GM19452 (cell line): ENCODE data around the gene SBF2.
"Not testable (repeated sequence)": the region's sequence is repeated elsewhere in the genome, so short reads cannot be mapped to it uniquely, and the experiment has no call there.

Experiments used
- ATAC-seq: cut with Tn5 transposase; IDR thresholded peaks from one replicate; pipeline ENCODE4 v1.9.1; 2021; ENCODE audit not compliant: unreplicated experiment

The SBF2 gene

DNA sequence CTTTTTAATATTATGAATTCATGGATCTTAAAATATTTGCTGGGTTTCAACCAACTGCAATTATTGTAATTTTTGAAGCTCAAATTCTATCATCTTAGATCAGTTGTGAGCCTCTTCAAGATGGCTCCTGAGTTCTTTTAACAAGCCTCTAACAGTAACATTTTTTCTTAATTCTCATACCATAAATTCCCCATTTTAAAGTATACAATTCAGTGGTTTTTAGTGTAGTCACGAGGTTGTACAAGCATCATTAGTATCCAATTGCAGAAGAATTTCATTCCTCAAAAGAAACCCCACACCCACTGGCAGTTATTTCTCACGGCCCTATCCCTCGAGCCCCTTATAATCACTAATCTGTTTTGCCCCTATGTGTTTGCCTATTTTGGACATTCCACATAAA lies 270.8 kb downstream of the SBF2 start:
- ATAC-seq: no peak

DNA sequence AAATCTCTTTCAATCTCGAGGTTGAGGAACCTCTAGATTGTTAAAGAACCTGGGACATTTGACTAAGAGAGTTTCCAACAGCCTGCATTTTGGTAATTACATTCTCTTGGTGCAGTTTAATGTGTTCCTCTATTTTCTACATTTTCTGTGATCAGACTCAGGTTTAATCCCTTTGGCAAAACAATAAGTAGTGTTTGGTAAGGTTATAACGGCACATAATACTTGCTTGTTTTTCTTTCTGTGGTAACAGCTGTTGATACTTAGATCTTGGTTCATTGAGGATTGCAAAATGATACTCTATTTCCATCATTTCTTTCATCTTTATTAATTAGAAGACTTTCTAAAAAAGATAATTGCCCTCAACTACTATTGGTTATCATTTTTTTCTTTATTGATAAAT lies 271.3 kb downstream of the SBF2 start:
- ATAC-seq: no peak

DNA sequence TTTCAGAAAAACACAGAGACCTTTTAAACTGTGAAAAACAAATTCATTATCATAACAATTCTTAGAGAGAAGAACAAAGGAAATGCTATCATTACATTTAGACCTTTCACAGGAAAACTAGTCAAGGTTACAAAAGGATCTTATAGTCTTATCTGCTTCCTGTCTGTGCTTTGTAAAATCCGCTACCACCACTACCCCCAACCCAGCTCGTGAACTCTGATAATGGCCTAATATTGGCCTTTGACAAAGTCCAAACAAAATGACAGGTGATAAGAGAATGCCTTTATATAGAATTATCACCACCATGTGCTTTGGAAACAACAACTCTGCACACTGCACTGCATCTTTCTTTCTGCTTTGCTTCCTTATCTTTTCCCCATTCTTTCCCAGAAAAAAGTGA lies 272.5 kb downstream of the SBF2 start:
- ATAC-seq: no peak

DNA sequence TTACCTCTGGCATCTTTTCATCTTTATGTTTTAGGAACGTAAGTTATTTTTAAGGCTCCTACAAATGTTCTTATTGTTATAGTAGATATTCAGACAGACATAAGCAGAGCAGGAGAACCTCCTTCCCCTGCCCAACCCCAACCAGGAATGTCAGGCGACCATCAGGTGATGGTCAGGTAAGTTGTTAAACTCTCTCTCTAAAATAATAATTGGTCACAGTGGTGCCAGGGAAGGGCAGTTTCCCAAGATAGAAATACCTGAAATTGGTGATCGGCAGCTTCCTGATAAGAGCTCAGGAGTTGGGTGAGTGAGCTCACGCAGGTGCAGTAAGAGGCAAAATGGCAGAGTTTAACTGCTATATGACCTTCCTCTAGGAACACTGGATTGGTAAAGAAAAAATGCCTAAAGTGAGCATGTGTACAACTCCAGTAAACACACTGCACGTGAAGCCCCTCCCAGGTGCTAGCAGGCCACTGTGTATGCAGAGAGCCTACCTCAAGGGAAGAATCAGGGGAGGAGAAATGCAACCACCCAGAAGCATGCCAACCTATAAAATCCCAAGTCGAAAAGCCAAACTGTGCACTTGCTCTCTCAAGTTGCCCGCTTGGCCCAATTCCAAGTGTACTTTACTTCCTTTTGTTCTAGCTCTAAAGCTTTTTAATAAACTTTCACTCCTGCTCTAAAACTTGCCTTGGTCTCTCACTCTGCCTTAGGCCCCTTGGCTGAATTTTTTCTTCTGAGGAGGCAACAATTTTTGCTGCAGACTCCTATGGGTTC lies 273.9 kb downstream of the SBF2 start:
- no peak for ATAC-seq

DNA sequence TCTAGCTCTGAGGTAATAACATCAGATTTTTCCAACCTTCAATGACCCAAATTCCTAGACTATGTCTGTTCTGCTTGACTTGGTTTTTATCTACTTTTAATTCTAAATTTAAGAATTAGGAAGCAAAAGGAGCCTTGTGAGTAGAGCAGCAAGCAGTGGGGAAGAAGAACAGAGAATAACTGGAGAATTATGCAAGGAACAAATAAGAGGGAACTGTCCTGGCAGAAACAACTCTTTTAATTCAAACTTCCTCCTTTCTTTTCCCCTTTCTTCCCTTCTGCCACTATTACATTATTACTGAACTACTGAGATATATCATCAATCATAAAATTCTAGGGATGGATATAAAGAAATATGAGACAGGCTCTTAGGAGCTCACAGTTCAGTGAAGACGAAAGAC lies 276.1 kb downstream of the SBF2 start:
- ATAC-seq: no peak

DNA sequence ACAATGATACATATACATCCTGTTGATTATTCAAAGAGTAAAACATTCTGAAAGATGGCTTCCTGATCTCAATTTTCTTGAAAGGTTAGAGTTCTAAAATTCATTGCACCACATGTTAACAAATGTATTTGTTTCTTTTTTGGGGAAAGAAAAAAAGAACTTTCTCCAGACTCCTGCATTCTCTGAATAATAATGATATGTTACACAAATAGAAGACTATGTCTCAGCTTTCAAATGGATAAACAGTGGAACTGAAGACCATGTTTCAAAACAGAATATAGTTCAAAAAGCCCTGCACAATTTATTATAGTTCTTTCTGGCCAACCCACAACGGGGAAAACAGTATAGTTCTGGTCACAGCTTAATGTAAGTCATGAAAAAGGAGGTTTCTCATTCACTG lies 277.0 kb downstream of the SBF2 start:
- no peak for ATAC-seq

DNA sequence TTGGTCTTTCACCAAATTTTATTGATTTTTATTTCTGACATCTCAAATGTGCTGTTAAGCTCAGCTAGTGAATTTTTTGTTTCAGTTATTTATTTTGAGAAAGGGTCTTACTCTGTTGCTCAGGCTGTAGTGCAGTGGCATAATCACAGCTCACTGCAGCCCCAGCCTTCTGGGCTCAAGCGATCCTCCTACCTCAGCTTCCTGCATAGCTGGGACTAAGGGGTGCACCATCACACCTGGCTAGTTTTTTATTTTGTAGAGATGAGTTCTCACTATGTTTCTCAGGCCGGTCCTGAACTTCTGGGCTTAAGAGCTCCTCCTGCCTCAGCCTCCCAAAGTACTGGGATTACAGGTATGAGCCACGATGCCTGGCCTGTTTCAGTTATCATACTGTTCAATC lies 282.0 kb downstream of the SBF2 start:
- no peak for ATAC-seq

DNA sequence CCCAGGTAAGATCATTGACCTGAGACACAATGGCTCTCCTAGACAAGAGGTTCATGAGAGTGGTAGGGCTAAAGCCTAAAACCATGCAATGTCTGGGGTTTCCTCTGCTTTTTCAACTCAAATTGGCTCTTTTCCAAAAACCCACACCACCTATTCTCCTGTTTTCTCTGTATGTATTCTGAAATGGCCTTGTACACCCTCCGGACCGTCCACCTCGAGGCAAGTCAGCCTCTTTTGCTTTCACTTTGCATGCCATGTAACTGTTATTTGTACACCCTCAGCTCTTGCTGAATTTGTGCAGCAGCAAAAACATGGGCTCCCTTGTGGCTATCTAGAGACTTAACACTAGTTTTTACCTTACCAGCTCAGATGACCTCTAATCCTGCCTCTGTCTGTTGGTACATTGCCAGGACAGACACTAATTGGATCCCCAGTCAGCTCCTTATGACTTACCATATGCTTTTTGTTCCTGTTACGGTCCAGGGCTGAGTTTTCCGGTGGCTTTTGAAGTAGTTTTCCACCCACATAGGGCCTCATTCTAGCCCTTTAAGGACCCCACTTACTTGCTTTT lies 288.0 kb downstream of the SBF2 start:
- no peak for ATAC-seq

DNA sequence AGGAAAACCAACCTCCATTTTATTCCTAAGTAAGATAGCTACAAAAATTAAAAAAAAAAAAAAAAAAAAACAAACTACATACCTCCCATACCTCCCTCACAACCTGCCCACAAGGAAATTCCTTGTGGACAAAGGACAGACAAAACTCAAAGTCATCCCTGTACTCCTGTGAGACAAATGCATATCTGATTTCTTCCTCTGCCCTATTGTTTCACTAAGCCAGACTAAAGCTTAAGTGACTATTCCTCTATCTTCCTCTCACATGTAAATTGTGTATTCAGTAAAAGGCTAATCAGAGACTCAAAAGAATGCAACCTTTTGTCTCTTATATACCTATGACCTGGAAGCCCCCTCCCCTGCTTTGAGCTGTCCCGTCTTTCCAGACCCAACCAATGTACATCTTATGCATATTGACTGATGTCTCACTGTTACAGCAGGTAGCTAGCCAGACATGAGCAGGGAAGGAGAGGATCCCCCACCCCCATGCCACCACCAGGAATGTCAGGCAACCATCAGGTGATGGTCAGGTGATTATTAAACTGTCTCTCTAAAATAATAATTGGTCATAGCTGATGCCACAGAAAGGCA lies 289.4 kb downstream of the SBF2 start:
- no peak for ATAC-seq

DNA sequence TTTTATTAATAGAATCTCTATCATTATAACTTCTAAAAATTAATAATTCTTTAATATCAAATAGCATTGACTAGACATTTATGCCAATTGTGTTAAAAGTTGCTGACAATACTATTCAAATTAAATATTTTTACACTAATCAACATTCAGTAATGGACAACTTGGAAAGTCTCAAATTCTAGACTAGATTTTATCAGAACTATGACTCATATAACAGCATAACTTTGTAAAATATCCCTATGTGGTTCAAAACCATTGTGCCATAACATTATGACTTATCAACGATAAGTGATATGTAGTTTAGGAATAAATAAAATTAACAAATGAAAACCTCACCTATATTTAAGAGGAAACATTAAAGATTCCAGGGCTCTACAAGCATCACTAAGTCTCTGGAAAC lies 291.8 kb downstream of the SBF2 start:
- no peak for ATAC-seq

DNA sequence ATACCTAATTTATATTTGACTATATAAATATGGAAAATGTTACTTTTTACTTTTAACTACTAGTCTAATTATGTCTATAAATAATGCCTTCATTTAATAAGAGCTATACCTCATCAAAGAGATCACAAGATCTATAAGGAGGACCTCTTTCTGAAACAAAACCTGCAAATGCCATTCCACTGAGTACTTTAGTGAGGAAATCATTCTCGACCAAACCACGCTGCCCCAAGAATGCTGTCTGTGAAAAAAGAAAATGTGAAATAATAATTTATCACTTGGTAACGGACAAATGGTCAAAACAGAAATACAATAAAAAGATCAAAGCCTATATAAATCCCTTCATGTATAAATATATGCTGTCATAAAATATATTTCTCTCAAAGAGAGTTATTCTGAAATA lies 301.7 kb downstream of the SBF2 start:
- ATAC-seq: no peak

DNA sequence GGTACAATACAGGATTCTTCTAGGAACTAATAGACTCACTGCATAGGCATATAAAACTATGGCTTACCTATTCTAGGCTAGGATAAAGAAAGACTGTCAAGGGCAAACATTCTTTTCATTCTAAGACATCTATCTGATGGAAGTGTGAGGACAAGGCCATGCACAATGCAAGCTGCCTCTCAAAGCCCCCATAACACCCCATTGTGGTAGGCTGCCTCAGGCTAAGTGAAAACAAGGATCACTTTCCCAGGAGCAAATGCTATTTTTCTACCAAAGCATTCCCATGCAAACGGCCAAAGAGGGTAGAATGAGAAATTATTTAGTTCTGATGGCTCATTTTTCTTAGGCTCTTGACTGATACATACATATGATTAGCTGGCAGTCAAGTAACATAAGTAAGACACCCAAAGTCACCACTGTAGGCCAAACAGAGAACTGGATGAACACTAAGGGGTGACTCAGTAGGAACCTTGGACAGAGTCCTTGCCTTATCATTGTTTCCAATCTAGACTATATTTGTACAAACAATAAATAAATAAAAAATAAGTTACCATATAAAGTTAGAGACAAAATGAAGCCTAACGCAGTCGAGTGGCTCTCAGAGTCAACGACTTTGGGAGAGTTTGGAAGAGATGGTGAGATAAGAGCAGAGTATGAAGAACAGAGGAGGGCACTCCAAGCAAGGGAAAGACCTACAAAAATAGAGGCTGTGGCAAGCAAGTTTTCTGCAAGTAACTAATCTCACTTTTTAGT lies 303.6 kb downstream of the SBF2 start:
- ATAC-seq: no peak

DNA sequence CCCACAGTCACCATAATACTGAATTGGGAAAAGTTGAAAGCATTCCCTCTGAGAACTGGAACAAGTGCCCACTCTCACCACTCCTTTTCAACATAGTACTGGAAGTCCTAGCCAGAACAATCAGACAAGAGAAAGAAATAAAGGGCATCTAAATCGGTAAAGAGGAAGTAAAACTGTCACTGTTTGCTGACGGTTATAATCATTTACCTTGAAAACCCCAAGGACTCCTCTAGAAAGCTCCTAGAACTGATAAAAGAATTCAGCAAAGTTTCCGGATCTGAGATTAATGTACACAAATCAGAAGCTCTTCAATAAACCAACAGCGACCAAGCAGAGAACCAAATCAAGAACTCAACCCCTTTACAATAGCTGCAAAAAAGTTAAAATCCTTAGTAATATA lies 306.7 kb downstream of the SBF2 start:
- not testable (repeated sequence) for ATAC-seq

DNA sequence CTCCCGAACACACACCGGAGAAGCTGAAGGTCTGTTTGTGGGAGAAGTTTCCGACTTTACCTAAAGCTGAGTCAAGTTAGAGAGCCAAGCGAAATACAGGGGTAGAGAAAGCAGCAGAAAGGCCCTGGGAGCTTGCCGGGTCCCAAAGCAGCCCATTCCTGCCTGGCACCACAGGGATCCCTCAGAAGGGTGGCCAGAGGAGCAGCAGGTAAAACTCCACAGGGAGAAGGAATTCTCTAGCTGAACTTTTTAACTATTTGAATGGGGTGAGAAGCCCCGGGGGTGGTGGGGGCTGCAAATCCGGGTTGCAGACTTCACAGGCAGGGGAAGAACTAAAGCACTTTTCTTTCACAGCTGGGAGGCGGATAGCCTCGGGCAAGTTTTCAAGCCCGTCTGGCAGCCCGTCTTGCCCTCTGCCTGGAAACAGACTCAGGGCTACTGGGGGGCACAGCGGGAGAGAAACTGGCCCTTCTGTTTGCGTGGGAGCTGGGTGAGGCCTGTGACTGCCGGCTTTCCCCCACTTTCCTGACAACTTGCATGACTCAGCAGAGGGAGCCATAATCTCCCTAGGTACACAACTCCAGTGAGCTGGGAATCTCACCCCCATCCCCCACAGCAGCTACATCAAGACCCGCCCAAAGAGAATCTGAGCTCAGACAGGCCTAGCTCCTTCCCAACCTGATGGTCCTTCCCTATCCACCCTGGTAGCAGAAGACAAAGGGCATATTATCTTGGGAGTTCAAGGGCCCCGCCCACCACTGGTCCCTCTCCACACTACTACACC lies 311.0 kb downstream of the SBF2 start:
- no peak for ATAC-seq

DNA sequence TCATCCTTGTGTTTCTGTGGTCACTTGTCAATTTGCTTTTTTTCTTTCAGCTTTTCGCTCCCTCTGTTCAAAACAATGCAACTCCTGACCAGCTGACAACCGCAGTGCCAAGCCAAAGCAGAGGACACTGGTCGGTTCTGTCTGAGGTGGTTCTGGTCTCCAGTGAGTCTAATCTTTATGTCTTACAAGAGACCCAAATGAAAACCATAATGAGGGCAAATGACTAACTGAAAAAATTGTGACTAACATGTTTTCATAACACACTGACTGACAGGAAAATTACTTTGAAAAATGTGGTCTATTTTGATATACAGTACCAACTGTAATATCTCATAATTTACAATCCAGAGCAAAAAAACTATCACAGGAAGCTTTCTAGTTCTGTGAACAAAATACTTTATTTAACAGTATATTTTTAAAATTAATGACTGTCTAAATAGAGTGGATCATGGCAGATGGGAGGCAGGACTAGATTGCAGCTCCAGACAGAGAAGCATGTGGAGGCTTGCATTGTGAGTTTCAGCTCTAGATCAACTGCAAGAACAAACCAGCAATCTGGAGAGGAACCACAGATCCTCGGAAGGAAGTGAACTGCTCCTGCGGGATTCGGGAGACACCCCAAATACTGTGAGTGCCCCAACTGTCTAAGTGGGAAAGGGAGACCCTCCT lies 311.8 kb downstream of the SBF2 start:
- no peak for ATAC-seq

DNA sequence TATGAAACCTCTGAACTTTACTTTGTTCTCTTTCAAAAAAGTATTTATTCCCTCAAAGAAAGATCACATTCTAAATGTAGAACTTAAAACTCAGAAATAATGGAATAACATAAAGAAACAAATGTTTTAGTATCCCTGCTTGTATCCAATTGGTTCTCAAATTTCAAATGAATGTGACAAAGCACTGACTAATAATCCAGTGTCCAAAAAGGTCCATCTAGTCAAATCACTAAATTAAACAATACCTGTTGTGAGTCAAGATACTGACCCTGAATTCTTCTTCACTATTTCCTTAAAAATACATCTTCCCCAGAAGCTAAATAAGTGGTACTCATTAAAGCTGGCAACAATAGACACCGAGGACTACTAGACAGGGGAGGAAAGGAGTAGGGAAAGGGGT lies 313.1 kb downstream of the SBF2 start:
- ATAC-seq: no peak

DNA sequence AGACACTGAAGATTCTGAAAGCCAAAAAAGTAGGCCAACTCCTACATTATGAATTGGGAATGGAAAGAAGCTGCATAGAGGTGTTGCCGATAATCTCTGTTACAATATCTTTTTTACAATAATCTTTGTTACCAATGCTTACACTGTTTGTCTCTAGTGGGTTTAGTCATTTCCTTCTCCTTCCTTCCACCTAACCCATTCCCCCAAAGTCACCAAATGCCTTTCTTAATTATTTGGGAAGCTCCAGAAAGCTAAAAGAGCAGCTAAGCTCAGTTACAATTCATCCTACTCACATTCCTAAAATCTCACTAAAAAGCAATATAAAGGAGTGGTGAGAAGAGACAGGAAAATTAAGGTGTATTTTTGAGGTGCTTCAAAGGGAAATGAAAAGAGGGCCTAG lies 316.5 kb downstream of the SBF2 start:
- ATAC-seq: no peak

DNA sequence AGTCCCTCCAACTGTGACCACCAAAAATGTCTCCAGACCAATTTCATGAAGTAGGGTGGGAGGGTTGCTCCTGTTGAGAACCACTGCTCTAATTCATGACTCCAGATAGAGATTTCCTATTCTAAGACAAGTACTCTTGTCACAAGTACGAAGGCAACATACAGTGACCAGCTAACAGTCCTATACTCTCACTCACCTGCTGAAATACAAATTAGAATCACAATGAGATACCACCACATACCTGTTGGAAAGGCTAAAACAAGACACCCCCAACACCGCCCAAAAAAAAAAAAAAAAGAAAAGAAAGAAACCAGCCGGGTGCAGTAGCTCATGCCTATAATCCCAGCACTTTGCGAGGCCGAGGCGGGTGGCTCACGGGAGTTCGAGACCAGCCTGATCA lies 319.6 kb downstream of the SBF2 start:
- no peak for ATAC-seq

DNA sequence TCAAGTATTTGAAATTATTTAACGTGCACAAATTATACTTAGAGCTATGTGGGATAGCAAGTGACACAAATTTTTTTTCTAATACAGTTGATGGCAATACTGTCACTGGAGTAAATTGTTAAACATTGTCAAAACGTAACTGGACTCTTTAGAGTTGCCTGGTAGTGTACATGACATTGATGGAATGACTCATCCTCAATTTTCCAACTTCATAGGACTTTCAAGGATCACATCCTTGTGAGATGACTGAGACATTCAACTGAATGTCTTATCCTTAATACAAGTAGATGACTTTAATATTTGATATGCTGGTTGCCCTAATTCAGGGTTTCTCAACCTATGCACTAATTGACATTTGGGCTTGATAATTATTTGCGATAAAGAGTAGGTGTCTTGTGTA lies 320.1 kb downstream of the SBF2 start:
- no peak for ATAC-seq

DNA sequence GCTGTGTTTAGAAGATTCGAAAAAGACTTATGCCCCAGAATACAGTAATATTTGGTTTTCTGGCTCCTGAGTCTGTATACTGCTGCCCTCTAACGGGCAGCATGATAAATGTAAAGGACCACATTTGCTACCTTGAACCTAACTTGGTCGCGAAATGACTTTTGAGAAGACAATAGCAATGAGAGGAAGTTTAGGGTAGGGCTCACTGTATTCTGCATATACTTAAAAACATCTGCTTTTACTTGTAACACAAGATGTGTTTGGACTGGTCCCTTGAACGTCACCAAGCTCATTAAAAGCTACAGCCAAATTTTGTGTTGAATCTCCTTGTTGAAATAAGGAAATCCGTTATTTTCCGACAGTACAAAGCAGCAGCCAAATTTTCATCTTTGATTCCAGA lies 321.0 kb downstream of the SBF2 start:
- no peak for ATAC-seq

DNA sequence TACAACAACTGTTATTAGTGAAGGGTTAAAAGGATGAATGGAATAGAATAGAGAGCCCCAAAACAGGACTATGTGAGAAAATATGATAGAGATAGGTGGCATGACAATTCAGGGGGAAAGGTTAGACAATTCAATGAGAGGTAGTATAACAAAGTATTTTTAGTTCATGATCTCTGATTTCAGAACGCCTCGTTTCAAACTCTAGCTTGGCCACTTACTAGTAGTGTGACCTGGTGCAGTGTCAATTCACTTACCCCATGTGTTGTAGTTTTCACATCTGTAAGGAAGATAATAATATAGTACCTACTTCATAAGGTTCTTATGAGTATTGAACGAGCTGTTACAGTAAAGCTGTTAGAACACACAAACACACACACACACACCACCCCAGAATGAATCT lies 322.1 kb downstream of the SBF2 start:
- ATAC-seq: no peak
